Keratinocyte (primary cell): ENCODE measurements around the gene PACC1. TPM values are rescaled to one million over a fixed set of nuclear protein-coding genes. Genes with fewer than 3 reads are reported as not detected.

ENCODE experiments used
- DNase-seq: peaks from one replicate; pipeline ENCODE4 v3.0.0-alpha.2; 2011; ENCODE audit warnings: low read depth, missing footprints, low spot score
- FAIRE-seq: peaks from 2 replicates; lab custom pipeline; 2011; peaks lifted over from hg19 to GRCh38; lab: Jason Lieb, UNC
- H2AFZ ChIP-seq: 2 replicates; pipeline ENCODE4 v1.6.0; 2012; ENCODE audit warnings: low read length, control low read depth, inconsistent platforms; ENCODE audit not compliant: control insufficient read depth
- H3K27ac ChIP-seq: 2 replicates; pipeline ENCODE4 v1.5.1; 2011; ENCODE audit warnings: low read length; ENCODE audit not compliant: control insufficient read depth, insufficient read depth
- H3K27me3 ChIP-seq: 3 replicates; pipeline ENCODE4 v1.6.0; 2011; ENCODE audit warnings: low read length; ENCODE audit not compliant: control insufficient read depth, insufficient read depth; ENCODE audit errors: extremely low read depth
- H3K36me3 ChIP-seq, 2 experiments: 2 replicates in 1 of 2; 3 replicates in 1 of 2; pipeline ENCODE4 v1.5.1; 2011; ENCODE audit warnings: low read length in 2 of 2, mild to moderate bottlenecking in 1 of 2; ENCODE audit not compliant: control insufficient read depth in 2 of 2, insufficient read depth in 2 of 2; ENCODE audit errors: extremely low read depth in 1 of 2
- H3K4me1 ChIP-seq: 3 replicates; pipeline ENCODE4 v1.5.1; 2011; ENCODE audit warnings: low read length; ENCODE audit not compliant: control insufficient read depth, insufficient read depth; ENCODE audit errors: extremely low read depth
- H3K4me2 ChIP-seq: 3 replicates; pipeline ENCODE4 v1.6.0; 2011; ENCODE audit warnings: low read depth, low read length; ENCODE audit not compliant: control insufficient read depth, insufficient read depth; ENCODE audit errors: extremely low read depth
- H3K4me3 ChIP-seq, 3 experiments: fragments of 200-600 bp in 1 of 3; sonication (generic) in 1 of 3; 2 replicates in 2 of 3; 3 replicates in 1 of 3; pipeline ENCODE4 v1.5.1; 2011 to 2016; ENCODE audit warnings: low read length in 3 of 3, mild to moderate bottlenecking in 3 of 3, control low read depth in 2 of 3, inconsistent platforms in 1 of 3, low read depth in 1 of 3, mixed read lengths in 1 of 3, mixed run types in 1 of 3, moderate library complexity in 1 of 3; ENCODE audit not compliant: control insufficient read depth in 2 of 3, insufficient read depth in 2 of 3; ENCODE audit errors: extremely low read depth in 1 of 3
- H3K79me2 ChIP-seq: 2 replicates; pipeline ENCODE4 v1.6.0; 2012; ENCODE audit warnings: low read length; ENCODE audit not compliant: control insufficient read depth, insufficient read depth
- H3K9ac ChIP-seq: 3 replicates; pipeline ENCODE4 v1.6.0; 2011; ENCODE audit warnings: low read length; ENCODE audit not compliant: control insufficient read depth, insufficient read depth; ENCODE audit errors: extremely low read depth
- H3K9me1 ChIP-seq: 3 replicates; pipeline ENCODE4 v1.6.0; 2011; ENCODE audit warnings: low read length; ENCODE audit not compliant: control insufficient read depth, insufficient read depth; ENCODE audit errors: extremely low read depth
- H3K9me3 ChIP-seq: 2 replicates; pipeline ENCODE4 v1.5.1; 2012; ENCODE audit warnings: low read depth, low read length; ENCODE audit not compliant: control insufficient read depth
- H4K20me1 ChIP-seq: 3 replicates; pipeline ENCODE4 v1.6.0; 2011; ENCODE audit warnings: low read length; ENCODE audit not compliant: control insufficient read depth, insufficient read depth; ENCODE audit errors: extremely low read depth
- CTCF ChIP-seq, 3 experiments: IDR thresholded peaks in 1 of 3; conservative IDR thresholded peaks in 1 of 3; optimal IDR thresholded peaks in 1 of 3; 2 replicates in 2 of 3; 3 replicates in 1 of 3; pipeline versions ENCODE3 to v1.5.1; 2011; ENCODE audit warnings: low read length in 3 of 3, mild to moderate bottlenecking in 3 of 3, moderate library complexity in 2 of 3, control low read depth in 1 of 3, inconsistent platforms in 1 of 3; ENCODE audit not compliant: insufficient read depth in 2 of 3; ENCODE audit errors: extremely low read depth in 1 of 3
- EZH2 ChIP-seq: IDR thresholded peaks from one replicate; pipeline ENCODE4 v1.6.1; 2012; ENCODE audit warnings: inconsistent platforms, mild to moderate bottlenecking, low read length, moderate library complexity
- dilution Hi-C: fragments of 300-500 bp; cut with MboI; formaldehyde crosslinking; loops from one replicate; pipeline ENCODE4 v1.7.0; 2020; ENCODE audit warnings: low sequenced_read_pairs; ENCODE audit not compliant: extremely low pct_ligation_motif_present
- polyA plus RNA-seq, 5 experiments: library from polyadenylated mRNA; depleted of rRNA in 3 of 5; stranded (reverse) in 3 of 5; stranded (forward) in 1 of 5; unstranded in 1 of 5; fragments of >200 nt; gene quantifications; 1 replicate in 1 of 5; 2 replicates in 3 of 5; 3 replicates in 1 of 5; pipeline versions ENCODE4 v1.2.1 to v1.2.3, GENCODE V29; 2011 to 2012; ENCODE audit warnings: missing spikeins in 2 of 5, low read depth in 1 of 5, low replicate concordance in 1 of 5

The PACC1 gene
- polyA plus RNA-seq, 1 donor (not counting 4 experiments of a cell fraction or from before 2014, with no cell fraction given) = 12.7 TPM

- Histone ChIP-seq H2AFZ (no peak overlapping the region), H3K4me2 (peak overlapping the region; percentile 57), H3K79me2 (no peaks in the 10 kb centered on the region), H3K9ac (peak overlapping the region; percentile 47), H3K36me3 (peaks cover 15 to 23% of the 10 kb centered on the region in 2 experiments), H3K4me3 (no peak overlapping the region), H3K9me3 (no peaks in the 10 kb centered on the region), H4K20me1 (no peaks in the 10 kb centered on the region), H3K27me3 (no peaks in the 10 kb centered on the region), H3K4me1 (peaks cover 16% of the 10 kb centered on the region), H3K27ac (peak overlapping the region; percentile 84), H3K9me1 (no peaks in the 10 kb centered on the region)
- DNase-seq (peak; percentile 17), FAIRE-seq (no peak)
- TF ChIP-seq CTCF (optimal IDR thresholded peaks at IDR 0.05 in 1 of 3, IDR thresholded peaks at IDR 0.05 in 1 of 3, conservative IDR thresholded peaks at IDR 0.05 in 1 of 3; ENCODE audit: extremely low read depth in 1 of 3, insufficient read depth in 2 of 3, low read length in 3 of 3) = no peak
- TF ChIP-seq EZH2 = no peak
- dilution Hi-C loops = no loop called here
Observed at GRCh38 chr1:212402666-212403321, 11.9 kb downstream of the PACC1 start.

GRCh38 chr1:212401838-212402582, 12.7 kb downstream of the PACC1 start:
- Histone ChIP-seq H3K9me3 (peaks cover 6% of the 10 kb centered on the region), H3K27ac (peak overlapping the region; percentile 84), H3K79me2 (peaks cover 3% of the 10 kb centered on the region), H3K4me3 (peak overlapping the region in 1 of 3 experiments; percentile 23), H3K36me3 (peaks cover 15 to 19% of the 10 kb centered on the region in 2 experiments), H2AFZ (peak overlapping the region; percentile 36), H3K9me1 (no peaks in the 10 kb centered on the region), H3K27me3 (no peaks in the 10 kb centered on the region), H3K4me2 (peak overlapping the region; percentile 61), H3K4me1 (peaks cover 16% of the 10 kb centered on the region), H4K20me1 (no peaks in the 10 kb centered on the region), H3K9ac (peak overlapping the region; percentile 47)
- FAIRE-seq = peak; percentile 75
- peak; percentile 68 for DNase-seq
- TF ChIP-seq EZH2 = no peak
- no peak for TF ChIP-seq CTCF (optimal IDR thresholded peaks at IDR 0.05 in 1 of 3, IDR thresholded peaks at IDR 0.05 in 1 of 3, conservative IDR thresholded peaks at IDR 0.05 in 1 of 3; ENCODE audit: extremely low read depth in 1 of 3, insufficient read depth in 2 of 3, low read length in 3 of 3)
- dilution Hi-C loops = no loop called here
